Jurkat, Clone E6-1 (cell line): ENCODE measurements around the gene FAM222B.
"Not testable (repeated sequence)": the region's sequence is repeated elsewhere in the genome, so short reads cannot be mapped to it uniquely, and the experiment has no call there.

Experiments
- DNase-seq: peaks from one replicate; pipeline ENCODE4 v3.0.0-alpha.2; 2011; ENCODE audit warnings: low read depth, low spot score
- H3K4me3 ChIP-seq: 2 replicates; pipeline ENCODE4 v1.5.1; 2011; ENCODE audit warnings: mild to moderate bottlenecking, low read length, control low read depth, moderate library complexity

FAM222B gene

DNA sequence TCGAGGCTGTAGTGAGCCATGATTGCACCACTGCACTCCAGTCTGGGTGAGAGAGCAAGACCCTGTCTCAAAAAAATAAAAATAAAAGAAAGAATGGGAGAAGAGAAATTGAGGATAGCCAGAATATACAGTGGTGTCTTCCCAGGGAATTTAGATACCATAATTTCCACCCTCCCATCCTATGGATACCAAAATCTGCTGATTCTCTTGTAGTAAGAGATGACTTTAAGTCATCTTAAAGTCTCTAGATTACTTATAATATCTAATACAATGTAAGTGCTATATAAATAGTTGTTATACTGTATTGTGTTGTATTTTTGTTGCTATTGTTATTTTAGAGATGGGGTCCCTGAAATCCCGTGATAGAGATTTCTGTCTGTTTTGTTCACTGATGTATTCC lies 10.7 kb upstream of the FAM222B start:
- H3K4me3 ChIP-seq = no peak overlapping the region
- no peak for DNase-seq

DNA sequence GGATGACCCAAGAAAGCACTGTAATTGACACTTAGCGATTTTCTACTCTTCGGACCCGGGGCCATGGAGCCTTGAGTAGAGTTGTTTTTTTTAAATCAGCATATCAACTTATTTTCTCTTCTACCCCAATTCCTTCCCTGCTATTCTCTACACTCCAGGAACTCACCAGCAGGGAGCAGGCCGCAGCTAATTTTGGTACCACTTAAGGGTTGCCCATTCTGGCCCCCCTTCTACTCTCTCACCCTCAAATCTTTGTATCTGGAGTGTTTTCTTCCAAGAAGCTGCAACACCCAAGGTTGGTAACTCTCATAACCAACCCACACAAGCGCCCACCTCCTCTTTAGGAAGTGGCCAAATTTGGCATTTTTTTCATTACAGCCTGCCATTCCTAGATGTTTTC lies 6.7 kb upstream of the FAM222B start:
- peak; percentile 22 for DNase-seq
- no peak overlapping the region for H3K4me3 ChIP-seq

DNA sequence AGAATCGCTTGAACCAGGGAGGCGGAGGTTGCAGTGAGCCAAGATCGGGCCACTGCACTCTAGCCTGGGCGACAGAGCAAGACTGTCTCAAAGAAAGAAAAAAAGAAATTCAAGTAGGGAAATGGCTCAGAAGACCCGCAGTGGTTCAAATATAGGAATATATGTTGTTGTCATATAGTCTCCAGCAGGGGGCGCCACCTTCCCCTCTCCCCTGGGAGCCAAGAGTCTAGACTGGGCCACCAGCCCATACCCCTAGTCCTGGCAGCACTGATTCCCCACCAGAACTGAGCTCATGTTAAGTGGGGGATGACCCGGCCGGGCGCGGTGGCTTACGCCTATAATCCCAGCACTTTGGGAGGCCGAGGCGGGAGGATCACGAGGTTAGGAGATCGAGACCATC lies 6.1 kb upstream of the FAM222B start:
- not testable (repeated sequence) for H3K4me3 ChIP-seq
- peak; percentile 48 for DNase-seq

DNA sequence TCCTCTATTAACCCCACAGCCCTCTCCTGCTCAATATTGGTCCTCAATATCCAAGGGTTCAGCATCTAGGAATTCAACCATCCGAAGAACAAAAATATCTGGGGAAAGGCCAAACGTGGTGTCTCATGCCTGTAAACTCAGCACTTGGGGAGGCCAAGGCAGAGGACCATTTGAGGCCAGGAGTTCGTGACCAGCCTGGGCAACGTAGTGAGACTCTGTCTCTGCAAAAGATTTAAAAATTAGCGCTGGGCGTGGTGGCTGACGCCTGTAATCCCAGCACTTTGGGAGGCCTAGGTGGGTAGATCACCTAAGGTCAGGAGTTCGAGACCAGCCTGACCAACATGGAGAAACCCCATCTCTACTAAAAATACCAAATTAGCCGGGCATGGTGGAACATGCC lies 4.1 kb upstream of the FAM222B start:
- H3K4me3 ChIP-seq, DNase-seq: not testable (repeated sequence)

DNA sequence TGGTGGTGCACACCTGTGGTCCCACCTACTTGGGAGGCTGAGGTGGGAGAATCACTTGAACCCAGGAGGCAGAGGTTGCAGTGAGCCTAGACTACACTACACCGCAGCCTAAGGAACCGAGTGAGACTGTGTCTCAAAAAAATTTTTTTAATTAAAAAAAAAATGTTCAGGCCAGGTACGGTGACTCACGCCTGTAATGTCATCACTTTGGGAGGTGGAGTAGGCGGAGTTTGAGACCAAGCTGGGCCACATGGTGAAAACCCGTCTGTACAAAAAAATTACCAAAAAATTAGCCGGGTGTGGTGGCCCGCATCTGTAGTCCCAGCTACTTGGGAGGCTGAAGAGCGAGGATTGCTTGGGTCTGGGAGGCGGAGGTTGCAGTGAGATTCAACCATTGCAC lies 3.6 kb upstream of the FAM222B start:
- H3K4me3 ChIP-seq = no peak overlapping the region
- no peak for DNase-seq

DNA sequence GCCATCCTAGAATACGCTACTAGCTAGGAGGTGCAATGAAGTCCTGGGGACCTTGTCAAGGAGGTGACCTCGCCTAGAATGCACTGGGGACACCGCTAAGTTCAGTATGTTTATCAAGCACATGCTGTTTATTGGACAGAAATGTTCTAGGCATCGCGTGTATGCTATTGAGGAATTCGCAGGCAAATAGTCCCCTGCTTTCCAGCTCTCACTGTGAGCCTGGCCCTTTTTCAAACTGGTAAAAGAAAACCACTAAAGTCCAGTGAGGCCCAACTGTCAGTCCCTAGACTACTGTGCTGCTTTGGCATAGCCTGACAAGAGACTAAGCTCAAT lies 1.2 kb upstream of the FAM222B start:
- no peak for DNase-seq
- H3K4me3 ChIP-seq = no peak overlapping the region

DNA sequence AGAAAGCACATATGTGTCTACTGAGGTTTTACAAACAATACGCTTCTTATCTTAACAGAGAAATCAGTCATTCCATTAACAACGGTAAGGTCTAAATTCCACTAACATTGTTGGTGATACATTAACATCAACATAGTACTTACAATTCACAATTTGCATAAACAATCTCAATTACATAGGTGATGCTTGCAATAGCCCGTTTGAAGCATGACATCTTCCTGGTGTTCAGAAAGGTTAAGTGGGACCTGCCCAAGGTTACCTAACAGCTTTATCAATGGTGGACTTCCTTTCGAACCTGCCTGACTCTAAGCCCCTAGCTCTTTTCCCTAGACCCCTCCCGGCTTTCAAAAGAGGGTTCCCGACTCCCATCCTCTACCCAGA lies 699 bp downstream of the FAM222B start:
- no peak for DNase-seq

DNA sequence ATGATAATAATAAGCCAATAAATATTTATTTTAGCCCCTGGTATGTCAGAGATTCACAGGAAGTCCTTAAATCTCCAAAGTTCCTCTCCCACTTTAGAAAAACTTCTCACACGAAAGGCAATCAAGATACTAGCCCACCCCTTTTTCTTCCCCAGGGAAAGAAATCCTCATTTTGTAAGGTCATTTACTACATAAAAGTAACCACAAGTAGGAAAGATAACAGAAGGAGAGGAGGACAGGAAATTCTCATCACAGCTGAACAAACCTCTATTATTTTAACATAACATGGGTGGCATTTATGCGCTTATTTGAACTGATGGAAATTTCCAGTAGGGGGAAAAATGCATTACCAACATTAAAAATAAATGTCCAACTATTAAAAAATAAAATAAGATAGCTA lies 3.4 kb downstream of the FAM222B start:
- no peak overlapping the region for H3K4me3 ChIP-seq

More for the DNA sequence above, 699 bp downstream of the FAM222B start:
- peak overlapping the region; percentile 76 for H3K4me3 ChIP-seq

DNA sequence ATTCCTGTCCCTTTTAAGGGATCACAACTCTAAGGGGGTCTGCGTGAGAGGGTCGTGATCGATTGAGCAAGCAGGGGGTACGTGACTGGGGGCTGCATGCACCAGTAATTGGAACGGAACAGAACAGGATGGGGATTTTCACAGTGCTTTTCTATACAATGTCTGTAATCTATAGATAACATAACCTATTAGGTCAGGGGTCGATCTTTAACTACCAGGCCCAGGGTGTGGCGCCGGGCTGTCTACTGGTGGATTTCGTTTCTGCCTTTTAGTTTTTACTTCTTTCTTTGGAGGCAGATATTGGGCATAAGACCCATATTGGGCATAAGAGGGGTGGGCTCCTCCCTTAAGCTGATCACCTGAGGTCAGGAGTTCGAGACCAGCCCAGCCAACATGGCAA lies 6.0 kb downstream of the FAM222B start:
- not testable (repeated sequence) for DNase-seq, H3K4me3 ChIP-seq

More for the DNA sequence above, 3.4 kb downstream of the FAM222B start:
- DNase-seq = no peak

DNA sequence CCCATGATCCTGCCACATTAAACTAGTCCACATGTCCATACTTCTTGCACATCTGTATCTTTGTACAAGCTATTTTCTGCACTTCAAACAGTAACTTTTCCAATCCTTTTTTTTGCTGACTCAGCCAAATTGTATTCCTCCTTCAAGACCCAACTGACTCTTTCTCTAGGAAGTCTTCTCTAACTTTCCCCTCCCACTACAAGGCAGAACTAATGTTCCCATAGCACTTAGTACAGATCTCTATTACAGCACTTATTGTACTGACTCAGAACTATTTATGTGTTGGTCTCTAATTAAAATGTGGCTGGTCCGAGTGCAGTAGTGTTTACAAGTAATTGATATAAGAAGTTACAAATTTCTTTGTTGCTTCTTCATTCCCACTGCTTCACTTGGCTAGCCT lies 8.2 kb downstream of the FAM222B start:
- no peak overlapping the region for H3K4me3 ChIP-seq
- DNase-seq = no peak

DNA sequence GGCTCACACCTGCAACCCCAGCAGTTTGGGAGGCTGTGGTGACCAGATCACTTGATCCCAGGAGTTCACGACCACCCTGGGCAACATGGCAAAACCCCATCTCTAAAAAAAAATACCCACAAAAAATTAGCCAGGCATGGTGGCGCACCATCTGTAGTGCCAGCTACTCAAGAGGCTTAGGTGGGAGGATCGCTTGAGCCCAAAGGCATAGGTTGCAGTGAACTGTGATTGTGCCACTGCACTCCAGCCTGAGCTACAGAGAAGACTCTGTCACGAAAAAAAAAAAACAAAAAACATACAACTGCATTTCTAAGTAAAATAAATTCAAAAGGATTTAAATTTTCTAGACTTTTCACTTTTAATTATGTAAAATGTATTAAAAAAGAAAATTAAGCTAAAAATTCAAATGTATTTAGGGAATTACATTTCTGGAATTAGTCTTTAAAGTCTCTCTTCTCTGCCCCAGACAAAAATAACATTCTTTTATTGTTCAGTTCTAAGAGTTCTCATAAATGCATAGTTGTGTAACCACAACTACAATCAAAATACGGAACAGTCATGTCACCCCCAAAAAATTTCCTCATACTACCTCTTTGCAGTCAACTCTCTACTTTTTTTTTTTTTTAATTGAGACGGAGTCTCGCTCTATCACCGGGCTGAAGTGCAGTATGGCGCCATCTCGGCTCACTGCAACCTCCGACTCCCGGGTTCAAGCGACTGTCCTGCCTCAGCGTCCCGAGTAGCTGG lies 14.1 kb downstream of the FAM222B start:
- no peak overlapping the region for H3K4me3 ChIP-seq
- no peak for DNase-seq

DNA sequence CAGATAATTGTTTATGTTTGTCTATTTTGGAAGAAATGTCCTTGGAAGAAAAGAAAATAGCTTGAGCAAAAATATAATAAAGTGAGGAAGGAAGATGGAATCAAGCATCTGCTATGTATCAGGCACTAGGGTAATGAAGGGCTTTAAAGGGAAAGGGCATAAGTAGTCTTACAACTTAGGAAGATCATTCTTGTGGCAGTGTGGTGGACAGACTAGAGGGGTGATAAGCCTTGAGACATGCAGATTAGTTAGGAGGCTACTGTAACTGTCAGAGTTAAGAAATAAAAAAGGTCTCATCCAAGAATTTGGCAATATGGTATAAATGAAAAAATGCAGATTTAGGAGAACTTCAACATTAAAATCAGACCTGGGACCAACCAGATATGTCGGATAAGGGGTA lies 14.9 kb downstream of the FAM222B start:
- DNase-seq = no peak
- no peak overlapping the region for H3K4me3 ChIP-seq

DNA sequence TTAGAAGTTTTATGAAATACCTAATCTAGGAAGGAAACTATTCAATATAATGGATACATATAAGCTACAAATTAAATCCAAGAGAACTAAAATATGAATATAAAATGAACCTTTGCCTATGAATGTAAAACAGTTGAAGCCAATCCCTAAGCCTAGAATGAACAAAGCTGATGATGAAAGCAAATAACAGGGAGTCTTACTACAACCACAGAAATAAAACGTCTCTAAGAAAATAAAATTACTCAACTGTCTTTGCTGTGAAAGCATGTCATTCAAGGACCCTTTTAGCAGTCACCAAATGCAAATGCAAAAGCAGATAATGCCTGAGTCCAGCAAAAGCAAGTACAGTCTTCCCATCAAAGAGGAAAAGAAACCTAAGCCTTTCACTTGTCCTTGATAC lies 23.0 kb downstream of the FAM222B start:
- H3K4me3 ChIP-seq = no peak overlapping the region
- DNase-seq = no peak

DNA sequence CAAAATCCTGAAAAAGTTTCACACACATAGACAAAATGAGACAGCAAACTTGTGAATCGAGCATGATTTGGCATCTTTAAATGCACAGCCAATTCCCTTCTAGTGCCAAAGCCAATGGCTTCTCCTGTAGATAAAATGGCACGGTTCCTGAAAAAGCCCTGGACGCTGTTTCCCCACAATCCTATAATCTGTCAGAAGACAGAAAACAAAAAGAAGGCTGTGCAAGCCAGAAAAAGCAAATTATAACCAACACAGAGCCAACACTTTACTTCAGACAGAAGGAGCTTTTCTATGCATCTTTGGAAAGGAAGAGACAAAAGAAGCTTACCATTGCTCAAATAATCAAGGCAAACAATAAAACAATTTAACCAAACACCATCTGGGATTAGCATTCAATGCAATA lies 23.8 kb downstream of the FAM222B start:
- no peak for DNase-seq
- no peak overlapping the region for H3K4me3 ChIP-seq

DNA sequence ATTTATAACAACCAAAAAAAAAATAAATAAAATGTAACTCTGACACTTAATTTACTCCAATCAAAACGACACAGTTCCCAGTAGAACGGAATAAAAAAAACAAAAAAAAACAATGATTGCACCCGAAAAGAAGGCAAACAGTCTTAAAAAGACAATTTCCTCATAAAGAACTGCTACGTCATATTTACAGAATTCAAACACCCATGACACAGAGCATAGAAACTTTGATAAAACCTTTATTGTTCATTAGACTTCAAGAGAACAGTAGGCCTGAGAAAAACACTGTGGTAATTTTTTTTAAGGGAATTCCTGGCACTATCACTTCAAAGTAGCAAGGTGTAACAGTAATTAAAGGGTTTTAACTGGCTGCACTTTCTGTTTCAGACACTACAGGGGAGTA lies 26.1 kb downstream of the FAM222B start:
- no peak for DNase-seq

DNA sequence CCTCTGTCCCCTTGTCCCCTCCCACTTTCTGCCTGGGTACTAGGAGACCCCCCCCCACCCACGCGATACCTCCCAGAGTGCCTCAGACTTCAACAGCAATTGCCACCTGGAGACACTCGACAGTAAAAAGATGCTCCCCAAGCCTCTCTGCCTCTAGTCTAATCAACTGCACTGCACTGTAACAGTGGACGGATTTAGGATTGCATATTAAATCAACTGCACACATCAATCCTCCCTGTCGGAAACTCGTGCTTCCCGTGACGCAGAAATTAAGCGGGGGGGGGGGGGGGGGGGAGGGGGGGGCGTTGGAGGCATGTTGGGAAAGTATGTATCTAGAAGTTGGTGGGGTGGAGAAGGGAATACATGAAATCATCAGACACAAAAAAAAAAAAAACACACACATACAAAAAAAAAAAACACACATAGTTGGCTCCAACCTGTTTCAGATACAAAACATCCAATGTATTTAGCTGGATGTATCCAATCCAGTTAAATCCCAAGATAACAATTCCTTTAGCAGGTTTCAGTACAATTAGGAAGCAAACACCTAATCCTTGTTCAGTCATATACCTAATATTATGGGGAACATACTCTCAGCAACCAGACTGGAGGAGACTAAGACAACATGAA lies 29.7 kb downstream of the FAM222B start:
- peak; percentile 78 for DNase-seq
- peak overlapping the region; percentile 87 for H3K4me3 ChIP-seq

More for the DNA sequence above, 26.1 kb downstream of the FAM222B start:
- H3K4me3 ChIP-seq = no peak overlapping the region

DNA sequence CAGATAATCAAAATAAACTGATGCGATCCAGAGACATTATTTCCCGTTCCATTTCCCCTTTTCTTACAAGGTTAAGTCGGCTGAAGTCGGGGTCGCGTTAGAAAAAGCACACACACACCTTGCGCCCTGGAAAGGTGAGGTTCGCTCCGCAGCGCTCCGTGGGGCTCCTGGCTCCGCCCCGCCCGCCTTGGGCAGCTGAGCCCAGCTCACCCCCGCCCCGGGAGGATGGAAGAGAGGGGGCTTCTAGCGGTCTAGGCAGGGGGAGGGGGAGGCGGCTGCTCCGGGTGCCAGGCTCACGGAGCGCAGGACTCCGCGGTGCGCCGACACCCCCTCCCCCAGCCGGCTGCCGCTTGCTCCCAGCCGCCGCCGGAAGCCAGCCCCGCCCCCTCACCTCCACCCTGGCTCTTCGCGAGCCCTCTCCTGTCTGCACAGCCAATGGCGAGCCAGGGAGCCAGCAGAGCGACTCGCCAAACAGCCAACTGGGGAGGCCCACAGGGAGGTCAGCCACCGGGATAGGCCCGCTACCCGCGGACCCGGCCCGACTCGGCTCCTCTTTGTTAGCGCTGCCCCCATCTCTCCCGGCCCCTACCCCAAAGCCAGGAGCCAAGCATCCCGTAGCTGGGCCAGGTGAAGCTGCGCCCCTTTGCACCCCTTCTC lies 30.4 kb downstream of the FAM222B start:
- H3K4me3 ChIP-seq = peak overlapping the region; percentile 87
- DNase-seq = peak; percentile 94

DNA sequence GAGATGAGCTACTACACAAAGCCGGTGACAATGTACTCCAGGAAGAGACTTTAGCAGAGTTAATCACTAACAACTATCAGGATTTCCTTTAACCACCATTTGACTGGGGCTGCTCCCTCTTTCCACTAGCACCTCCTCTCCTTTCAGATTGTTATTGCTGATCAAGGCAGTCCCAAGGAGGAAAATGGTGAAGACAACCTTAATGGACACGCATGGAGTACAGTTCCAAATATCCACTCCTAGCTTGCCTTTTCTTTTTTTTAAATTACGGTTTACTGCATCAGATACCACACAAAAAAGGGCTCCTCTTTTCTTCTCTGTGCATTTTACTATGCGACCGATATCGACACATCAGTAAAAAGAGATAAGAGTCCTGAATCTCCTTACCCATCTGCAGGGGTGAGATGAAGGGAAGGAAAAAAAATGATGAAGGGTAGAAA lies 30.9 kb downstream of the FAM222B start:
- H3K4me3 ChIP-seq = peak overlapping the region; percentile 87
- DNase-seq = peak; percentile 27

DNA sequence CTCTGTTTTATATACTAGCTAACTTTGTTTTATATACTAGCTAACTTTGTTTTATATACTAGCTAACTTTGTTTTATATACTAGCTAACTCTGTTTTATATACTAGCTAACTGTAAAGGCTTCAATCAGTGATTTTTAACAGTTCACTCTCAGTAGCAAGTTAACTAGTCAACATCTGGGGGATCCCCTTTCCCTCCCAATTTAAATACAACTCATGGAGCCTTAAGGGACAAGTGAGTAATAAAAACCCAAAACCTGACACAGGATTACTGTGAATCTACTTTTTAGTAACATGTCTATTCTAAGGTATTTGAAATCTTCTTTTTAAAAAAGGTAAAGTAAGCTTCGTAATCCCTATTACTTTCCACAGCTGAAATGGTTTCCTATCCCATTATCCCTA lies 32.2 kb downstream of the FAM222B start:
- no peak for DNase-seq
- no peak overlapping the region for H3K4me3 ChIP-seq

DNA sequence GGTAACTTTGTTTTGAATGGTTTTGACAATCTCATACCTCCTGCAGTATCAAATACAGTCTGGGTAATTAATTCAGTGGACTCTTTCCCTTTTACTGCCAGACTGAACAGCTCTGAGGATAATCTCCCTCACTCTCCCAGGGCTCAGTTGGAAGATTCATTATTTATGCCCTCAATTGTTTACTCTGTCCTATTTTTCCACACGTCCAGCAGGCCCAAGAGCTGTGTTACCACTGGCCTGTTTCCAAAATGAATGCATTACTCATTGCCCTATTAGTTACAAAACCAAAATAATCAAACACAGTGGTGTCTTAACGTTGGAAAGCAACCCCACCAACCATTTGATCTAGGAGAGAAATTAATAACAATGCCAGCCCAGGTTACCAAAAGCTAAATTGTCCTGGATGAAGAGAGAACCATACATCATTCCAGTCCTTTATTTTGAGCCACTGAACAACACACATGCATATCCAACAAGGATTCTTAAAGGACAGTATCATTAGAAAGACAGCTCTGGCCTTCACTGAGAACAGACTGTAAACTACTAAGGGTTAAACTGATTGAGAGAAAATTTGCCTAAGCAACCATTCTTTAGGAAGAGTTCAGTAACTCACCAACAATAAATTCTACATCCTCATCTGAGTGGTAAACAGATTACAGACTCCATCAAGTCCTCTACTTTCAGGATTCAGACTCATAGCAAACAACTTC lies 34.5 kb downstream of the FAM222B start:
- no peak for DNase-seq
- H3K4me3 ChIP-seq = no peak overlapping the region
